Panc1 (cell line): ENCODE results near the gene ADGRV1.

Experiments
- CTCF ChIP-seq: fragments of 450-650 bp; IDR thresholded peaks from 2 replicates; pipeline ENCODE4 v1.5.1; 2017; ENCODE audit warnings: mild to moderate bottlenecking
- REST ChIP-seq, 2 experiments: IDR thresholded peaks; 2 replicates each; pipeline ENCODE4 v1.6.1; 2011 to 2012; ENCODE audit warnings: low read depth in 2 of 2, control low read depth in 1 of 2, low read length in 1 of 2, mild to moderate bottlenecking in 1 of 2, moderate library complexity in 1 of 2; ENCODE audit not compliant: insufficient read depth in 1 of 2

- no peak for TF ChIP-seq CTCF
- no peak for TF ChIP-seq REST (IDR thresholded peaks at IDR 0.05; ENCODE audit: insufficient read depth in 1 of 2, low read depth in 2 of 2, low read length in 1 of 2)
Observed at GRCh38 chr5:91175708-91176107, 617.1 kb downstream of the ADGRV1 start.
